Epithelial cell of esophagus (primary cell): ENCODE results near the gene PCSK4.
A peak's percentile ranks its signal among the peaks of the same experiment; 100 is the strongest.

ENCODE experiments used
- DNase-seq: peaks from one replicate; pipeline ENCODE4 v3.0.0; 2010; ENCODE audit warnings: low read depth
- H3K4me3 ChIP-seq: 2 replicates; pipeline ENCODE4 v1.5.1; 2011; ENCODE audit warnings: mild to moderate bottlenecking, low read length, control low read depth
- CTCF ChIP-seq: IDR thresholded peaks from 2 replicates; pipeline ENCODE4 v1.5.1; 2011; ENCODE audit warnings: low read depth, mild to moderate bottlenecking, low read length, control low read depth, inconsistent platforms; ENCODE audit not compliant: insufficient read depth; ENCODE audit errors: missing control alignments

PCSK4 gene

GRCh38 chr19:1467215-1467489, 23.0 kb downstream of the PCSK4 start:
- no peak for TF ChIP-seq CTCF
- DNase-seq: no peak
- H3K4me3 ChIP-seq: no peak overlapping the region

- DNase-seq: no peak
- H3K4me3 ChIP-seq: no peak overlapping the region
Measured at GRCh38 chr19:1466461-1467214, 23.5 kb downstream of the PCSK4 start.

GRCh38 chr19:1466018-1466460, 24.1 kb downstream of the PCSK4 start:
- DNase-seq: no peak
- no peak overlapping the region for H3K4me3 ChIP-seq
- no peak for TF ChIP-seq CTCF

More at GRCh38 chr19:1466461-1467214, 23.5 kb downstream of the PCSK4 start:
- no peak for TF ChIP-seq CTCF

- TF ChIP-seq CTCF: peak; percentile 52
- H3K4me3 ChIP-seq: no peak overlapping the region
- peak; percentile 79 for DNase-seq
Measured at GRCh38 chr19:1465191-1466016, 24.7 kb downstream of the PCSK4 start.

GRCh38 chr19:1461862-1462261, 28.3 kb downstream of the PCSK4 start:
- DNase-seq: no peak
- TF ChIP-seq CTCF: no peak
- H3K4me3 ChIP-seq: no peak overlapping the region

GRCh38 chr19:1460033-1460995, 29.8 kb downstream of the PCSK4 start:
- TF ChIP-seq CTCF: no peak
- DNase-seq: no peak
- no peak overlapping the region for H3K4me3 ChIP-seq
